Lung (tissue), 12 donors: ENCODE measurements around the gene SNX25. TPM values are rescaled to one million over a fixed set of nuclear protein-coding genes. Genes with fewer than 3 reads are reported as not detected.

Experiments used
- ATAC-seq: fragments of 200-7000 bp; cut with Tn5 transposase; one replicate; pipeline ENCODE4 v1.9.1; 2020; ENCODE audit warnings: moderate number of reproducible peaks; ENCODE audit not compliant: insufficient read depth, low FRiP score
- DNase-seq, 3 donors: peaks; one replicate each; pipeline ENCODE4 v3.0.0-alpha.2; 2013 to 2017
- H3K27ac ChIP-seq, 2 donors: one replicate each; pipeline ENCODE4 v1.5.1; 2013; ENCODE audit warnings: mild to moderate bottlenecking in 2 of 2, moderate library complexity in 2 of 2, control low read depth in 1 of 2, inconsistent platforms in 1 of 2, low read depth in 1 of 2, low read length in 1 of 2
- H3K27me3 ChIP-seq, 3 donors: one replicate each; pipeline ENCODE4 v1.5.1; 2013; ENCODE audit warnings: low read length in 2 of 3; ENCODE audit not compliant: control insufficient read depth in 3 of 3, insufficient read depth in 3 of 3
- H3K36me3 ChIP-seq, 4 donors: one replicate each; pipeline ENCODE4 v1.5.1; 2013; ENCODE audit warnings: low read length in 4 of 4, mild to moderate bottlenecking in 1 of 4, moderate library complexity in 1 of 4; ENCODE audit not compliant: control insufficient read depth in 4 of 4, insufficient read depth in 4 of 4
- H3K4me1 ChIP-seq, 5 donors: one replicate each; pipeline ENCODE4 v1.5.1; 2013; ENCODE audit warnings: low read length in 5 of 5, mild to moderate bottlenecking in 2 of 5, moderate library complexity in 1 of 5; ENCODE audit not compliant: control insufficient read depth in 5 of 5, insufficient read depth in 5 of 5
- H3K4me3 ChIP-seq: one replicate; pipeline ENCODE4 v1.5.1; 2013; ENCODE audit warnings: mild to moderate bottlenecking, control low read depth, moderate library complexity
- H3K9ac ChIP-seq, 2 donors: one replicate each; pipeline ENCODE4 v1.5.1; 2013; ENCODE audit warnings: low read length in 2 of 2, control low read depth in 1 of 2; ENCODE audit not compliant: insufficient read depth in 1 of 2
- H3K9me3 ChIP-seq, 4 donors: one replicate each; pipeline ENCODE4 v1.5.1; 2013; ENCODE audit warnings: low read length in 3 of 4, mild to moderate bottlenecking in 1 of 4, moderate library complexity in 1 of 4; ENCODE audit not compliant: control insufficient read depth in 4 of 4, insufficient read depth in 3 of 4
- WGBS, 2 donors: extraction: QIAGEN DNeasy Blood & Tissue Kit; methylation state at CpG; one replicate each; pipeline ENCODE4 v1.1.7; 2013; 5-methylcytosine and 5-hydroxymethylcytosine counted together
- polyA plus RNA-seq, 2 donors: library from polyadenylated mRNA; stranded (reverse); fragments of 200-250 nt; gene quantifications; one replicate each; pipeline ENCODE4 v1.2.1, GENCODE V29; 2013
- total RNA-seq, 2 donors: library from RNA; depleted of rRNA in 1 of 2; stranded (reverse); fragments of >200 nt in 1 of 2; gene quantifications; one replicate each; pipeline ENCODE4 v1.2.1, GENCODE V29; 2014 to 2021
- TF ChIP-seq, protein P1 (sequence below): IDR thresholded peaks from 2 replicates; pipeline ENCODE4 v1.5.1; 2012; ENCODE audit warnings: mild to moderate bottlenecking; ENCODE audit errors: control extremely low read depth, extremely low read depth
- donor health status: control.
- donor health status: control.
- donor health status: Bipolar disorder and iron deficiency.
- donor health status: healthy.
- donor health status: DM: yes; HTN: yes; CAD: no.

SNX25 gene
- total and polyA plus RNA-seq, 4 donors, result 16.8 to 95.4 (median 49.3) TPM

GRCh38 chr4:185404031-185404430 is 194.6 kb downstream of the SNX25 start:
- no peak overlapping the region for H3K27ac ChIP-seq
- 97 to 99% methylated on average over 4 of the region's 4 CpGs for WGBS, 2 donors
- H3K9me3 ChIP-seq, result no peaks in the 10 kb centered on the region
- DNase-seq (no peak), ATAC-seq (no peak)
- H3K4me3 ChIP-seq, result no peak overlapping the region
- TF ChIP-seq, protein P1, sequence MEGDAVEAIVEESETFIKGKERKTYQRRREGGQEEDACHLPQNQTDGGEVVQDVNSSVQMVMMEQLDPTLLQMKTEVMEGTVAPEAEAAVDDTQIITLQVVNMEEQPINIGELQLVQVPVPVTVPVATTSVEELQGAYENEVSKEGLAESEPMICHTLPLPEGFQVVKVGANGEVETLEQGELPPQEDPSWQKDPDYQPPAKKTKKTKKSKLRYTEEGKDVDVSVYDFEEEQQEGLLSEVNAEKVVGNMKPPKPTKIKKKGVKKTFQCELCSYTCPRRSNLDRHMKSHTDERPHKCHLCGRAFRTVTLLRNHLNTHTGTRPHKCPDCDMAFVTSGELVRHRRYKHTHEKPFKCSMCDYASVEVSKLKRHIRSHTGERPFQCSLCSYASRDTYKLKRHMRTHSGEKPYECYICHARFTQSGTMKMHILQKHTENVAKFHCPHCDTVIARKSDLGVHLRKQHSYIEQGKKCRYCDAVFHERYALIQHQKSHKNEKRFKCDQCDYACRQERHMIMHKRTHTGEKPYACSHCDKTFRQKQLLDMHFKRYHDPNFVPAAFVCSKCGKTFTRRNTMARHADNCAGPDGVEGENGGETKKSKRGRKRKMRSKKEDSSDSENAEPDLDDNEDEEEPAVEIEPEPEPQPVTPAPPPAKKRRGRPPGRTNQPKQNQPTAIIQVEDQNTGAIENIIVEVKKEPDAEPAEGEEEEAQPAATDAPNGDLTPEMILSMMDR, result no peak
- no peaks in the 10 kb centered on the region for H3K27me3 ChIP-seq
- H3K4me1 ChIP-seq, result peaks cover 0 to 3% (median 0%) of the 10 kb centered on the region in 5 donors
- no peak overlapping the region for H3K9ac ChIP-seq
- H3K36me3 ChIP-seq, result peaks cover 10 to 43% (median 32%) of the 10 kb centered on the region in 4 donors

GRCh38 chr4:185405296-185405999 is 196.1 kb downstream of the SNX25 start:
- H3K9me3 ChIP-seq, result peaks cover 0 to 3% (median 0%) of the 10 kb centered on the region in 4 donors
- peaks cover 10 to 38% (median 31%) of the 10 kb centered on the region in 4 donors for H3K36me3 ChIP-seq
- no peak overlapping the region for H3K4me3 ChIP-seq
- H3K27ac ChIP-seq, result no peak overlapping the region
- no peaks in the 10 kb centered on the region for H3K4me1 ChIP-seq
- whole genome bisulfite sequencing, 2 donors, result 82 to 84% methylated on average over 6 of the region's 6 CpGs
- H3K9ac ChIP-seq, result no peak overlapping the region
- DNase-seq, result no peak
- H3K27me3 ChIP-seq, result no peaks in the 10 kb centered on the region
- no peak for ATAC-seq
- TF ChIP-seq, protein P1, result no peak

- WGBS, 2 donors, result 98 to 99% methylated on average over 2 of the region's 2 CpGs
- no peak for ATAC-seq
Measured at GRCh38 chr4:185408432-185408831, 199.0 kb downstream of the SNX25 start.

More at GRCh38 chr4:185408432-185408831, 199.0 kb downstream of the SNX25 start:
- Histone ChIP-seq H3K9me3 (peaks cover 0 to 3% (median 0%) of the 10 kb centered on the region in 4 donors), H3K27me3 (no peaks in the 10 kb centered on the region), H3K9ac (no peak overlapping the region), H3K4me1 (no peaks in the 10 kb centered on the region), H3K4me3 (no peak overlapping the region), H3K27ac (no peak overlapping the region), H3K36me3 (peaks cover 14 to 39% (median 29%) of the 10 kb centered on the region in 4 donors)
- no peak for DNase-seq
- TF ChIP-seq, protein P1, result no peak
